ENCODE results near the gene CD8B2.
"Not testable (repeated sequence)": the region's sequence is repeated elsewhere in the genome, so short reads cannot be mapped to it uniquely, and the experiment has no call there.

Gene CD8B2

GRCh38 chr2:106509374-106509770 is 22.2 kb downstream of the CD8B2 start:
- not testable (repeated sequence) for H3K27ac ChIP-seq

- not testable (repeated sequence) for H3K27ac ChIP-seq
Observed at GRCh38 chr2:106510791-106511190, 23.6 kb downstream of the CD8B2 start.

GRCh38 chr2:106511476-106511901 is 24.3 kb downstream of the CD8B2 start:
- H3K27ac ChIP-seq: not testable (repeated sequence)

GRCh38 chr2:106511934-106512333 is 24.8 kb downstream of the CD8B2 start:
- not testable (repeated sequence) for H3K27ac ChIP-seq

GRCh38 chr2:106513391-106513790 is 26.2 kb downstream of the CD8B2 start:
- H3K27ac ChIP-seq: not testable (repeated sequence)

- not testable (repeated sequence) for H3K27ac ChIP-seq
Observed at GRCh38 chr2:106514827-106515226, 27.7 kb downstream of the CD8B2 start.

- TF ChIP-seq CTCF (IDR thresholded peaks at IDR 0.05): no peak
- no peak for TF ChIP-seq ZFX (IDR thresholded peaks at IDR 0.05; ENCODE audit: borderline replicate concordance)
Observed at GRCh38 chr2:106516436-106516835, 29.3 kb downstream of the CD8B2 start.

GRCh38 chr2:106516864-106517263 is 29.7 kb downstream of the CD8B2 start:
- no peak overlapping the region for H3K27ac ChIP-seq
- TF ChIP-seq ZFX (IDR thresholded peaks at IDR 0.05; ENCODE audit: borderline replicate concordance) (no peak), CTCF (IDR thresholded peaks at IDR 0.05) (no peak)

More at GRCh38 chr2:106516436-106516835, 29.3 kb downstream of the CD8B2 start:
- no peak overlapping the region for H3K27ac ChIP-seq

- no peak for TF ChIP-seq CTCF (IDR thresholded peaks at IDR 0.05)
- no peak overlapping the region for H3K27ac ChIP-seq
Observed at GRCh38 chr2:106517329-106517728, 30.2 kb downstream of the CD8B2 start.

- H3K27ac ChIP-seq: no peak overlapping the region
- TF ChIP-seq ZFX (IDR thresholded peaks at IDR 0.05; ENCODE audit: borderline replicate concordance) (no peak), CTCF (IDR thresholded peaks at IDR 0.05) (no peak)
Observed at GRCh38 chr2:106519767-106520166, 32.6 kb downstream of the CD8B2 start.

GRCh38 chr2:106521016-106521415 is 33.9 kb downstream of the CD8B2 start:
- TF ChIP-seq ZFX (IDR thresholded peaks at IDR 0.05; ENCODE audit: borderline replicate concordance) (no peak), CTCF (IDR thresholded peaks at IDR 0.05) (no peak)

More at GRCh38 chr2:106521016-106521415, 33.9 kb downstream of the CD8B2 start:
- H3K27ac ChIP-seq: no peak overlapping the region
